SK-N-SH (cell line): ENCODE results near the gene PRKAA2.
"Not testable (repeated sequence)": the region's sequence is repeated elsewhere in the genome, so short reads cannot be mapped to it uniquely, and the experiment has no call there.

Experiments used
- CHD2 ChIP-seq: fragments of 150-350 bp; IDR thresholded peaks from 2 replicates; pipeline ENCODE4 v1.6.1; 2018; ENCODE audit warnings: low read length; ENCODE audit not compliant: partially characterized antibody
- CTCF ChIP-seq: fragments of 200-600 bp; sonication (generic); IDR thresholded peaks from 2 replicates; pipeline ENCODE4 v1.6.1; 2017; ENCODE audit warnings: antibody characterized with exemption, mild to moderate bottlenecking, moderate library complexity
- ELF1 ChIP-seq: IDR thresholded peaks from 2 replicates; pipeline ENCODE4 v1.4.0; 2012
- EP300 ChIP-seq, 2 experiments: IDR thresholded peaks; 2 replicates each; pipeline versions ENCODE4 v1.4.0 to v1.6.1; 2012; ENCODE audit warnings: borderline replicate concordance in 1 of 2, low read depth in 1 of 2, low read length in 1 of 2
- EZH2phosphoT487 ChIP-seq: fragments of 200-600 bp; sonication (generic); IDR thresholded peaks from 2 replicates; pipeline ENCODE4 v1.6.1; 2017; ENCODE audit warnings: low read depth, mixed run types, mild to moderate bottlenecking, antibody characterized with exemption, moderate library complexity, borderline replicate concordance
- GABPA ChIP-seq: IDR thresholded peaks from 2 replicates; pipeline ENCODE4 v1.4.0; 2012; ENCODE audit warnings: low read depth, mild to moderate bottlenecking
- MAX ChIP-seq: IDR thresholded peaks from 2 replicates; pipeline ENCODE4 v1.4.0; 2012; ENCODE audit warnings: low read depth
- RAD21 ChIP-seq: IDR thresholded peaks from 2 replicates; pipeline ENCODE4 v1.6.1; 2012; ENCODE audit warnings: mild to moderate bottlenecking, low read length
- RFX5 ChIP-seq: IDR thresholded peaks from 2 replicates; pipeline ENCODE4 v1.6.1; 2012; ENCODE audit warnings: mild to moderate bottlenecking, improper control_type of control experiment, low read length
- TAF1 ChIP-seq: IDR thresholded peaks from 2 replicates; pipeline ENCODE4 v1.6.1; 2012; ENCODE audit warnings: low read depth, mild to moderate bottlenecking, low read length, moderate library complexity, borderline replicate concordance
- TEAD4 ChIP-seq: IDR thresholded peaks from 2 replicates; pipeline ENCODE4 v1.4.0; 2012; ENCODE audit warnings: mild to moderate bottlenecking, borderline replicate concordance; ENCODE audit not compliant: insufficient read depth
- USF2 ChIP-seq: fragments of 150-350 bp; IDR thresholded peaks from 2 replicates; pipeline ENCODE4 v1.6.1; 2017; ENCODE audit warnings: antibody characterized with exemption, low read length, low read depth, borderline replicate concordance
- YY1 ChIP-seq: IDR thresholded peaks from 2 replicates; pipeline ENCODE4 v1.4.0; 2012; ENCODE audit warnings: low read depth, mild to moderate bottlenecking

- not testable (repeated sequence) for TF ChIP-seq CTCF; YY1; RFX5; ELF1; EZH2phosphoT487; USF2; RAD21; TAF1; MAX; EP300 (IDR thresholded peaks at IDR 0.05; ENCODE audit: borderline replicate concordance in 1 of 2, low read depth in 1 of 2, low read length in 1 of 2); TEAD4; GABPA; CHD2
Observed at GRCh38 chr1:56610770-56611169, 34.3 kb upstream of the PRKAA2 start.
